ENCODE results near the gene APLF.
"Not testable (repeated sequence)": the region's sequence is repeated elsewhere in the genome, so short reads cannot be mapped to it uniquely, and the experiment has no call there.

Gene APLF

DNA sequence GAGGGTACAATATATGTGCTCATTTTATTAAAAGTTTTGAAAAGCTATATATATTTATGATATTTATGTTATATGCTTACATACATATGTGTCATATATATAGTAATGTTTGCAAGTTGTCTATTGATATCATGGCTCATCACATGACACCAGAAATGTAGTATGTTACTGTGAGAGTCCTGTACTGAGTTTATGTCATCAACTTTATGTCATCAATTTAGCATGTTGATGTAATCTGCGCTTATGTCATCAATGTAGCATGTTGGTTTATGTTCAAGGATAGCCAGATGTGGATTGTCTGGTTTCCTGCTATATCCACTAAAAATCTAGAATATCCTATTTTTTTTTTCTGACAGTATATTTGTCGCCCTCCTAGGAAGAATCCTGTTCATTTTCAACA, 77.4 kb downstream of the APLF start:
- Histone ChIP-seq H3K9ac (ENCODE audit: low read length) (no peak overlapping the region), H3K4me2 (ENCODE audit: low read length) (no peak overlapping the region)

DNA sequence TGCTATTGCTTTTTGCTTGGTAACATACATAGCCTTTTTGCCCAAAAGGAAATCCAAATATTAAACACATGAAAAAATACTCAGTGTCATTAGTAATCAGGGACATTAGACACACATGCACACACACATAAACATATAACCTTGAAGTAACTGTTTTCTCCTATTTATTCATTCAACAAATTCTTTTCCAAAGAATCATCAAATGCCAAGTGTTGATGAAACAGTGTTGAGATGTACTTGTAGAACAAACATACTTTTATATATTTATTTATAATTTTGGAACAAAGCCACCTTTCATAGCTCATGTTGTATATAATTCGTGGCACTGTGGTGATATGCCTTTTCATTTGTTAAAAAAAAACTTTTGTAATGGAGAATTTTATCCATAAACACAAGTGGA, 81.0 kb downstream of the APLF start:
- Histone ChIP-seq H3K36me3 (ENCODE audit: insufficient read depth, low read length) (no peaks in the 10 kb centered on the region), H3F3A (ENCODE audit: insufficient read depth, low read length) (no peaks in the 10 kb centered on the region), H4K20me1 (ENCODE audit: insufficient read depth, low read length) (no peaks in the 10 kb centered on the region), H3K4me1 (ENCODE audit: insufficient read depth, low read length, severe bottlenecking) (no peaks in the 10 kb centered on the region), H3K4me2 (ENCODE audit: low read length) (no peak overlapping the region), H3K79me2 (ENCODE audit: insufficient read depth, low read length) (no peaks in the 10 kb centered on the region), H3K9me2 (ENCODE audit: low read depth, low read length) (no peaks in the 10 kb centered on the region), H3K9me3 (ENCODE audit: low read length) (no peaks in the 10 kb centered on the region), H3K27ac (ENCODE audit: low read depth, low read length, poor library complexity, severe bottlenecking) (no peak overlapping the region), H3K9ac (ENCODE audit: low read length) (no peak overlapping the region), H3K4me3 (ENCODE audit: low read depth, low read length, poor library complexity, severe bottlenecking) (no peak overlapping the region), H2AFZ (ENCODE audit: low read length) (no peak overlapping the region), H3K27me3 (ENCODE audit: insufficient read depth, low read length) (no peaks in the 10 kb centered on the region)
- TF ChIP-seq EZH2 (IDR thresholded peaks at IDR 0.05; ENCODE audit: borderline replicate concordance, low read length), result no peak
- TF ChIP-seq, protein P1, sequence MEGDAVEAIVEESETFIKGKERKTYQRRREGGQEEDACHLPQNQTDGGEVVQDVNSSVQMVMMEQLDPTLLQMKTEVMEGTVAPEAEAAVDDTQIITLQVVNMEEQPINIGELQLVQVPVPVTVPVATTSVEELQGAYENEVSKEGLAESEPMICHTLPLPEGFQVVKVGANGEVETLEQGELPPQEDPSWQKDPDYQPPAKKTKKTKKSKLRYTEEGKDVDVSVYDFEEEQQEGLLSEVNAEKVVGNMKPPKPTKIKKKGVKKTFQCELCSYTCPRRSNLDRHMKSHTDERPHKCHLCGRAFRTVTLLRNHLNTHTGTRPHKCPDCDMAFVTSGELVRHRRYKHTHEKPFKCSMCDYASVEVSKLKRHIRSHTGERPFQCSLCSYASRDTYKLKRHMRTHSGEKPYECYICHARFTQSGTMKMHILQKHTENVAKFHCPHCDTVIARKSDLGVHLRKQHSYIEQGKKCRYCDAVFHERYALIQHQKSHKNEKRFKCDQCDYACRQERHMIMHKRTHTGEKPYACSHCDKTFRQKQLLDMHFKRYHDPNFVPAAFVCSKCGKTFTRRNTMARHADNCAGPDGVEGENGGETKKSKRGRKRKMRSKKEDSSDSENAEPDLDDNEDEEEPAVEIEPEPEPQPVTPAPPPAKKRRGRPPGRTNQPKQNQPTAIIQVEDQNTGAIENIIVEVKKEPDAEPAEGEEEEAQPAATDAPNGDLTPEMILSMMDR (IDR thresholded peaks at IDR 0.05; ENCODE audit: low read length), result no peak

More for the DNA sequence above, 77.4 kb downstream of the APLF start:
- H3K4me1 ChIP-seq (ENCODE audit: insufficient read depth, low read length, severe bottlenecking), result no peaks in the 10 kb centered on the region
- no peaks in the 10 kb centered on the region for H3F3A ChIP-seq (ENCODE audit: insufficient read depth, low read length)
- H3K9me2 ChIP-seq (ENCODE audit: low read depth, low read length), result no peaks in the 10 kb centered on the region
- 0 out of 2 replicates have a peak, but pooled peaks cover 2% of the 10 kb centered on the region for H3K9me3 ChIP-seq (ENCODE audit: low read length)
- H3K79me2 ChIP-seq (ENCODE audit: insufficient read depth, low read length), result no peaks in the 10 kb centered on the region
- no peaks in the 10 kb centered on the region for H3K27me3 ChIP-seq (ENCODE audit: insufficient read depth, low read length)
- no peaks in the 10 kb centered on the region for H3K36me3 ChIP-seq (ENCODE audit: insufficient read depth, low read length)
- TF ChIP-seq, protein P1 (IDR thresholded peaks at IDR 0.05; ENCODE audit: low read length), result no peak
- no peak for TF ChIP-seq EZH2 (IDR thresholded peaks at IDR 0.05; ENCODE audit: borderline replicate concordance, low read length)
- H3K4me3 ChIP-seq (ENCODE audit: low read depth, low read length, poor library complexity, severe bottlenecking), result no peak overlapping the region
- H2AFZ ChIP-seq (ENCODE audit: low read length), result no peak overlapping the region
- H3K27ac ChIP-seq (ENCODE audit: low read depth, low read length, poor library complexity, severe bottlenecking), result no peak overlapping the region
- H4K20me1 ChIP-seq (ENCODE audit: insufficient read depth, low read length), result no peaks in the 10 kb centered on the region

DNA sequence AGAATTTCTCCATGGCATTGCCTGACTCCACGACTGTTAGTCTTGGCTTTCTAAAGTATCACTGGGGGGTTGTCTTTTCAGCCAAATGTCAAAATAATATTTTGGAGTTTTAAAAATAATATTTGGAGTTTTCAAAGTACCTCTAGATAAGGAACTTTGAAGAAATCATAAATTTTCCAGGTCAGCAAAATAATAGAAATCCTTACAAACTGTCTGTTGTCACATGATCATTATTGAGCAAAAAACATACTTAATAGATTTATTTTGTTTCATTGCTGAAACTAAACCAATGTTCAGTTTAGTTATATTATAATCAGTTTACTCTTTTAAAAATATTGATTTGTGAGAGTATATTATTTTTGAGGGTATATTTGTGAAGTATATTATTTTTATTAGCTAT, 85.7 kb downstream of the APLF start:
- Histone ChIP-seq H3K4me2 (ENCODE audit: low read length) (no peak overlapping the region), H3K27me3 (ENCODE audit: insufficient read depth, low read length) (no peaks in the 10 kb centered on the region), H2AFZ (ENCODE audit: low read length) (no peak overlapping the region), H3K79me2 (ENCODE audit: insufficient read depth, low read length) (no peaks in the 10 kb centered on the region), H3K9me3 (ENCODE audit: low read length) (no peaks in the 10 kb centered on the region), H3K27ac (ENCODE audit: low read depth, low read length, poor library complexity, severe bottlenecking) (no peak overlapping the region), H3F3A (ENCODE audit: insufficient read depth, low read length) (no peaks in the 10 kb centered on the region), H3K9ac (ENCODE audit: low read length) (no peak overlapping the region), H3K36me3 (ENCODE audit: insufficient read depth, low read length) (no peaks in the 10 kb centered on the region), H3K9me2 (ENCODE audit: low read depth, low read length) (no peaks in the 10 kb centered on the region), H3K4me1 (ENCODE audit: insufficient read depth, low read length, severe bottlenecking) (no peaks in the 10 kb centered on the region), H4K20me1 (ENCODE audit: insufficient read depth, low read length) (no peaks in the 10 kb centered on the region), H3K4me3 (ENCODE audit: low read depth, low read length, poor library complexity, severe bottlenecking) (no peak overlapping the region)
- TF ChIP-seq, protein P1 (IDR thresholded peaks at IDR 0.05; ENCODE audit: low read length), result no peak
- TF ChIP-seq EZH2 (IDR thresholded peaks at IDR 0.05; ENCODE audit: borderline replicate concordance, low read length), result no peak

DNA sequence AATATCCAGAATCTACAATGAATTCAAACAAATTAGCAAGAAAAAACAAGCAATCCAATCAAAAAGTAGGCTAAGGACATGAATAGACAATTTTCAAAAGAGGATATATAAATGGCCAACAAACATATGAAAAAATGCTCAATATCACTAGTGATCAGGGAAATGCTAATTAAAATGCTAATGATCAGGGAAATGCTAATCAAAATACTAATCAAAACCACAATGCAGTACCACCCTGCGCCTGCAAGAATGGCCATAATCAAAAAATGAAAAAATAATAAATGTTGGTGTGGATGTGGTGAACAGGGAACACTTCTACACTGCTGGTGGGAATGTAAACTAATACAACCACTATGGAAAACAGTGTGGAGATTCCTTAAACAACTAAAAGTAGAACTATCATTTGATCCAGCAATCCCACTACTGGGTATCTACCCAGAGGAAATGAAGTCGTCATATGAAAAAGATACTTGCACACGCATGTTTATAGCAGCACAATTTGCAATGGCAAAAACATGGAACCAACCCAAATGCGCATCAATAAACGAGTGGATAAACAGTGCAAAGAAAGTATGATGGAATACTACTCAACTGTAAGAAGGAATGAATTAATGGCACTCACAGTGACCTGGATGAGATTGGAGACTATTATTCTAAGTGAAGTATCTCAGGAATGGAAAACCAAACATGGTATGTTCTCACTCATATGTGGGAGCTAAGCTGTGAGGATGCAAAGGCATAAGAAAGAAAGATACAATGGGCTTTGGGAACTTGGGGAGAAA, 88.2 kb downstream of the APLF start:
- not testable (repeated sequence) for H3K9me2 ChIP-seq (ENCODE audit: low read depth, low read length); H3K36me3 ChIP-seq (ENCODE audit: insufficient read depth, low read length); H3K9me3 ChIP-seq (ENCODE audit: low read length); H3K4me3 ChIP-seq (ENCODE audit: low read depth, low read length, poor library complexity, severe bottlenecking); H3K4me1 ChIP-seq (ENCODE audit: insufficient read depth, low read length, severe bottlenecking); H4K20me1 ChIP-seq (ENCODE audit: insufficient read depth, low read length); H3K27me3 ChIP-seq (ENCODE audit: insufficient read depth, low read length); H3K27ac ChIP-seq (ENCODE audit: low read depth, low read length, poor library complexity, severe bottlenecking); H3K9ac ChIP-seq (ENCODE audit: low read length); H3K79me2 ChIP-seq (ENCODE audit: insufficient read depth, low read length); H3K4me2 ChIP-seq (ENCODE audit: low read length); H3F3A ChIP-seq (ENCODE audit: insufficient read depth, low read length); H2AFZ ChIP-seq (ENCODE audit: low read length)
